Breast epithelium (tissue), 4 donors: Measurements from ENCODE around the gene CARD8. TPM values are rescaled to one million over a fixed set of nuclear protein-coding genes. Genes with fewer than 3 reads are reported as not detected.

ENCODE experiments used
- DNase-seq, 2 donors: peaks; one replicate each; pipeline ENCODE4 v3.0.0-alpha.2; 2019; ENCODE audit warnings: low spot score in 2 of 2
- H3K27ac ChIP-seq, 2 donors: fragments of 200-600 bp; sonication (generic) in 1 of 2; one replicate each; pipeline ENCODE4 v1.5.1; 2016 to 2019; ENCODE audit warnings: mild to moderate bottlenecking in 1 of 2
- H3K27me3 ChIP-seq, 2 donors: fragments of 200-600 bp; sonication (generic) in 1 of 2; one replicate each; pipeline versions ENCODE4 v1.5.1 to v1.6.0; 2017 to 2019; ENCODE audit warnings: control low read depth in 1 of 2, mild to moderate bottlenecking in 1 of 2
- H3K36me3 ChIP-seq: fragments of 200-600 bp; one replicate; pipeline ENCODE4 v1.5.1; 2019
- H3K4me1 ChIP-seq, 2 donors: fragments of 200-600 bp; sonication (generic); one replicate each; pipeline ENCODE4 v1.5.1; 2016 to 2019; ENCODE audit warnings: control low read depth in 1 of 2
- H3K4me3 ChIP-seq, 3 donors: fragments of 200-600 bp; sonication (generic); 1 replicate in 2 of 3; 2 replicates in 1 of 3; pipeline ENCODE4 v1.5.1; 2016 to 2019; ENCODE audit warnings: mild to moderate bottlenecking in 3 of 3, moderate library complexity in 2 of 3
- H3K9me3 ChIP-seq, 2 donors: fragments of 200-600 bp; sonication (generic) in 1 of 2; one replicate each; pipeline ENCODE4 v1.5.1; 2016 to 2019; ENCODE audit warnings: control low read depth in 1 of 2
- CTCF ChIP-seq, 3 donors: fragments of 450-650 bp; IDR thresholded peaks; one replicate each; pipeline ENCODE4 v1.5.1; 2016 to 2017; ENCODE audit warnings: antibody characterized with exemption in 3 of 3, mild to moderate bottlenecking in 3 of 3, moderate library complexity in 3 of 3
- POLR2A ChIP-seq: fragments of 450-650 bp; IDR thresholded peaks from one replicate; pipeline ENCODE4 v1.6.1; 2016; ENCODE audit warnings: antibody characterized with exemption, mild to moderate bottlenecking, moderate library complexity
- POLR2AphosphoS5 ChIP-seq, 3 donors: sonication (generic); formaldehyde crosslinking; IDR thresholded peaks; one replicate each; pipeline ENCODE4 v1.6.1; 2017; ENCODE audit warnings: antibody characterized with exemption in 3 of 3
- intact Hi-C: fragments of 100-400 bp; cut with DNase I; formaldehyde crosslinking; loops from one replicate; pipeline ENCODE4 v1.15.1; 2023; ENCODE audit warnings: low total_unique reads
- total RNA-seq, 3 donors: library from RNA; depleted of rRNA; stranded (reverse); fragments of >200 nt; gene quantifications; one replicate each; pipeline ENCODE4 v1.1.0, GENCODE V29; 2016

The CARD8 gene
- total RNA-seq, 3 donors from 2014 or later, result 35.0 to 39.0 (median 35.8) TPM

- Histone ChIP-seq H3K4me1 (no peaks in the 10 kb centered on the region), H3K27me3 (no peaks in the 10 kb centered on the region), H3K36me3 (no peaks in the 10 kb centered on the region), H3K27ac (no peak overlapping the region), H3K4me3 (no peak overlapping the region), H3K9me3 (no peaks in the 10 kb centered on the region)
- intact Hi-C loops, result no loop called here
- no peak for DNase-seq
- TF ChIP-seq POLR2A (no peak), CTCF (IDR thresholded peaks at IDR 0.05) (no peak), POLR2AphosphoS5 (IDR thresholded peaks at IDR 0.05) (no peak)
These were observed 36.7 kb downstream of the CARD8 start for GRCh38 chr19:48218997-48219396.

- H3K9me3 ChIP-seq, result no peaks in the 10 kb centered on the region
- H3K4me1 ChIP-seq, result no peaks in the 10 kb centered on the region
- no peak for DNase-seq
- H3K27ac ChIP-seq, result no peak overlapping the region
- H3K4me3 ChIP-seq, result no peak overlapping the region
- no peaks in the 10 kb centered on the region for H3K36me3 ChIP-seq
- intact Hi-C loops, result no loop called here
- TF ChIP-seq CTCF (IDR thresholded peaks at IDR 0.05), result no peak
- TF ChIP-seq POLR2AphosphoS5 (IDR thresholded peaks at IDR 0.05), result no peak
- no peak for TF ChIP-seq POLR2A
- H3K27me3 ChIP-seq, result no peaks in the 10 kb centered on the region
These were observed 38.8 kb downstream of the CARD8 start for GRCh38 chr19:48216933-48217332.

GRCh38 chr19:48213959-48214358, 41.8 kb downstream of the CARD8 start:
- Histone ChIP-seq H3K4me3 (no peak overlapping the region), H3K36me3 (no peaks in the 10 kb centered on the region), H3K27me3 (no peaks in the 10 kb centered on the region), H3K9me3 (no peaks in the 10 kb centered on the region), H3K27ac (no peak overlapping the region), H3K4me1 (no peaks in the 10 kb centered on the region)
- intact Hi-C loops, result no loop called here
- TF ChIP-seq POLR2A, result no peak
- no peak for DNase-seq

GRCh38 chr19:48210005-48210404, 45.7 kb downstream of the CARD8 start:
- Histone ChIP-seq H3K9me3 (no peaks in the 10 kb centered on the region), H3K27ac (no peak overlapping the region), H3K4me3 (no peak overlapping the region), H3K4me1 (no peaks in the 10 kb centered on the region), H3K36me3 (no peaks in the 10 kb centered on the region), H3K27me3 (no peaks in the 10 kb centered on the region)
- intact Hi-C loops, result no loop called here
- DNase-seq, result no peak
- TF ChIP-seq POLR2AphosphoS5 (IDR thresholded peaks at IDR 0.05) (no peak), CTCF (IDR thresholded peaks at IDR 0.05) (no peak), POLR2A (no peak)

- Histone ChIP-seq H3K4me1 (peaks cover 0 to 6% of the 10 kb centered on the region in 2 donors), H3K36me3 (no peaks in the 10 kb centered on the region), H3K27ac (no peak overlapping the region), H3K27me3 (no peaks in the 10 kb centered on the region), H3K9me3 (no peaks in the 10 kb centered on the region), H3K4me3 (no peak overlapping the region)
- intact Hi-C loops, result no loop called here
- TF ChIP-seq POLR2AphosphoS5 (IDR thresholded peaks at IDR 0.05) (no peak), POLR2A (no peak)
- no peak for DNase-seq
These were observed 49.2 kb downstream of the CARD8 start for GRCh38 chr19:48206397-48207093.

GRCh38 chr19:48203794-48204628, 51.7 kb downstream of the CARD8 start:
- peak overlapping the region; percentile 54 to 74 (median 65) for H3K4me3 ChIP-seq
- H3K4me1 ChIP-seq, result peaks cover 0 to 6% of the 10 kb centered on the region in 2 donors
- TF ChIP-seq POLR2A (no peak), POLR2AphosphoS5 (IDR thresholded peaks at IDR 0.05) (peak in 2 of 3 donors; percentile 16 to 45)
- no peaks in the 10 kb centered on the region for H3K36me3 ChIP-seq
- H3K27ac ChIP-seq, result peak overlapping the region; percentile 66 to 82
- no peaks in the 10 kb centered on the region for H3K9me3 ChIP-seq
- H3K27me3 ChIP-seq, result no peaks in the 10 kb centered on the region
- DNase-seq, result peak; percentile 90 to 93
- intact Hi-C loops, result no loop called here
